ENCODE data around the gene SAE1. TPM values are rescaled to one million over a fixed set of nuclear protein-coding genes. Genes with fewer than 3 reads are reported as not detected.

Gene SAE1
- total and polyA plus RNA-seq, 2 of the 4 experiments (the other 2 are of a cell fraction): 165 to 184 TPM

GRCh38 chr19:47152632-47153031, 22.0 kb downstream of the SAE1 start:
- Histone ChIP-seq H3K4ac (ENCODE audit: low read depth, low read length) (no peak overlapping the region), H3K79me1 (ENCODE audit: low read depth in 1 of 2, low read length in 2 of 2) (peaks cover 31 to 73% of the 10 kb centered on the region in 2 experiments), H3K9ac (ENCODE audit: low read depth, low read length) (no peak overlapping the region), H2BK20ac (ENCODE audit: low read depth, low read length) (no peak overlapping the region), H4K8ac (ENCODE audit: low read depth in 2 of 2, low read length in 2 of 2) (no peak overlapping the region), H3K4me3 (ENCODE audit: insufficient read depth, low read depth, low read length) (no peak overlapping the region), H3K23ac (ENCODE audit: low read depth, low read length) (no peak overlapping the region), H2AK5ac (ENCODE audit: low read depth, low read length) (no peak overlapping the region), H3K9me1 (ENCODE audit: insufficient read depth, low read length) (peaks cover under 1% of the 10 kb centered on the region; the same call in 1 of the 2 replicates), H3K9me3 (ENCODE audit: control insufficient read depth, insufficient read depth, low read length) (no peaks in the 10 kb centered on the region), H3K27ac (ENCODE audit: insufficient read depth, low read length) (no peak overlapping the region), H2BK5ac (ENCODE audit: low read depth, low read length, poor library complexity, severe bottlenecking) (no peak overlapping the region), H4K5ac (ENCODE audit: low read depth, low read length) (no peak overlapping the region), H3K4me1 (ENCODE audit: control insufficient read depth, insufficient read depth, low read length) (peaks cover 12% of the 10 kb centered on the region), H2BK15ac (ENCODE audit: low read depth, low read length) (no peak overlapping the region), H2AK9ac (replicated peaks; ENCODE audit: low read depth, low read length, poor library complexity) (no peak overlapping the region), H2AFZ (replicated peaks; ENCODE audit: low read length, poor library complexity) (no peak overlapping the region), H4K91ac (ENCODE audit: insufficient read depth, low read depth, low read length) (no peak overlapping the region), H2BK120ac (ENCODE audit: low read depth, low read length) (no peak overlapping the region), H3K18ac (ENCODE audit: low read depth, low read length) (no peak overlapping the region), H3K36me3 (ENCODE audit: control insufficient read depth, insufficient read depth, low read length) (peaks cover 30% of the 10 kb centered on the region), H3K4me2 (ENCODE audit: low read depth, low read length) (no peak overlapping the region), H3K27me3 (ENCODE audit: control insufficient read depth, insufficient read depth, low read length) (no peaks in the 10 kb centered on the region), H4K20me1 (ENCODE audit: insufficient read depth, low read length) (peaks cover 11% of the 10 kb centered on the region), H3K56ac (ENCODE audit: extremely low read depth, insufficient read depth, low read length) (no peak overlapping the region), H3K14ac (replicated peaks; ENCODE audit: low read depth, low read length) (no peak overlapping the region)
- intact Hi-C loops (cut with micrococcal nuclease) (no loop called here), dilution Hi-C loops (cut with HindIII; ENCODE audit: low sequenced_read_pairs, unreplicated experiment) (no loop called here), in situ Hi-C loops (cut with MboI; ENCODE audit: low sequenced_read_pairs) (no loop called here)
- ATAC-seq (ENCODE audit: low read depth) (no peak), DNase-seq (peak; percentile 47)
- WGBS, 2 experiments (ENCODE audit: extremely low coverage in 2 of 2, insufficient read length in 1 of 2): no CpG with 5 or more reads among the region's 2 CpGs
- CTCF ChIA-PET: interaction anchor here (2.1 kb wide), 1 partner anchor 95 kb away, joined by 6 read pairs; no protein-coding TSS in a partner anchor
- POLR2A ChIA-PET (ENCODE audit: unreplicated experiment): no interaction called here
- no TSS peak for BruUV-seq (replicated peaks)
- TF ChIP-seq RAD21 (IDR thresholded peaks at IDR 0.05; ENCODE audit: low read length) (no peak), RCOR1 (IDR thresholded peaks at IDR 0.05; ENCODE audit: insufficient replicate concordance, low read length) (no peak), FOS (IDR thresholded peaks at IDR 0.05; ENCODE audit: low read depth, low read length) (no peak), MXI1 (IDR thresholded peaks at IDR 0.05; ENCODE audit: borderline replicate concordance, low read depth, low read length) (no peak), BHLHE40 (IDR thresholded peaks at IDR 0.05; ENCODE audit: low read depth, low read length) (no peak), MAFK (IDR thresholded peaks at IDR 0.05; ENCODE audit: low read depth, low read length) (no peak), SMC3 (IDR thresholded peaks at IDR 0.05; ENCODE audit: low read depth, low read length) (no peak), CEBPB (IDR thresholded peaks at IDR 0.05; ENCODE audit: low read depth, low read length) (no peak), CHD1 (IDR thresholded peaks at IDR 0.05; ENCODE audit: low read depth, low read length) (no peak), RFX5 (IDR thresholded peaks at IDR 0.05; ENCODE audit: low read depth, low read length) (no peak), POLR2A (IDR thresholded peaks at IDR 0.05; ENCODE audit: low read depth, low read length) (no peak), CTCF (conservative IDR thresholded peaks at IDR 0.05; ENCODE audit: low read depth, low read length) (no peak), MAZ (IDR thresholded peaks at IDR 0.05; ENCODE audit: borderline replicate concordance, low read depth, low read length) (no peak), NFE2L2 (IDR thresholded peaks at IDR 0.05; ENCODE audit: low read depth, low read length) (no peak)
- TF ChIP-seq, protein P1, sequence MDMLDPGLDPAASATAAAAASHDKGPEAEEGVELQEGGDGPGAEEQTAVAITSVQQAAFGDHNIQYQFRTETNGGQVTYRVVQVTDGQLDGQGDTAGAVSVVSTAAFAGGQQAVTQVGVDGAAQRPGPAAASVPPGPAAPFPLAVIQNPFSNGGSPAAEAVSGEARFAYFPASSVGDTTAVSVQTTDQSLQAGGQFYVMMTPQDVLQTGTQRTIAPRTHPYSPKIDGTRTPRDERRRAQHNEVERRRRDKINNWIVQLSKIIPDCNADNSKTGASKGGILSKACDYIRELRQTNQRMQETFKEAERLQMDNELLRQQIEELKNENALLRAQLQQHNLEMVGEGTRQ (IDR thresholded peaks at IDR 0.05; ENCODE audit: low read depth, low read length): no peak
- TF ChIP-seq, protein P2, sequence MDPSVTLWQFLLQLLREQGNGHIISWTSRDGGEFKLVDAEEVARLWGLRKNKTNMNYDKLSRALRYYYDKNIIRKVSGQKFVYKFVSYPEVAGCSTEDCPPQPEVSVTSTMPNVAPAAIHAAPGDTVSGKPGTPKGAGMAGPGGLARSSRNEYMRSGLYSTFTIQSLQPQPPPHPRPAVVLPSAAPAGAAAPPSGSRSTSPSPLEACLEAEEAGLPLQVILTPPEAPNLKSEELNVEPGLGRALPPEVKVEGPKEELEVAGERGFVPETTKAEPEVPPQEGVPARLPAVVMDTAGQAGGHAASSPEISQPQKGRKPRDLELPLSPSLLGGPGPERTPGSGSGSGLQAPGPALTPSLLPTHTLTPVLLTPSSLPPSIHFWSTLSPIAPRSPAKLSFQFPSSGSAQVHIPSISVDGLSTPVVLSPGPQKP (IDR thresholded peaks at IDR 0.05; ENCODE audit: borderline replicate concordance, low read depth, low read length): no peak

Measured in IMR-90 (cell line).